ENCODE results near the gene NIPSNAP3A.

DNA sequence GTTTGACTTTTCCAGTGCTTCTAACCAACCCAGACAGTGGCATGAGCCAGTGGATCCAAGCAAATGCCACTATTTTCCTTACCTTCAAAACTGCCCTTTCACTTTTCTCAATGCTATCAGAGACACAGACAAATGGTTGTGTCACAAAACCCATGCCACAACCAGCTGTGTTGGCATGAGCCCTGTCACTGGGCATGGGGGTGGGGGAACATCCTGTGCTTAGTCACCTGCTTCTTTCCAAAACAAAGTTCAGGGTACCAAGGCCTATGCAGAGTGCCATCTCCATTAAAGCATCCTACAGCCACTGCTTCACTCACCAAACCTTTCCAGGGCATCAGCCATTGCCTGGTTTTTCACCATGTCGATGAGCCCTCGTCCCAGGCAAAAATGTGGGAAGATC is 46.6 kb downstream of the NIPSNAP3A start:
- TF ChIP-seq, protein P1, sequence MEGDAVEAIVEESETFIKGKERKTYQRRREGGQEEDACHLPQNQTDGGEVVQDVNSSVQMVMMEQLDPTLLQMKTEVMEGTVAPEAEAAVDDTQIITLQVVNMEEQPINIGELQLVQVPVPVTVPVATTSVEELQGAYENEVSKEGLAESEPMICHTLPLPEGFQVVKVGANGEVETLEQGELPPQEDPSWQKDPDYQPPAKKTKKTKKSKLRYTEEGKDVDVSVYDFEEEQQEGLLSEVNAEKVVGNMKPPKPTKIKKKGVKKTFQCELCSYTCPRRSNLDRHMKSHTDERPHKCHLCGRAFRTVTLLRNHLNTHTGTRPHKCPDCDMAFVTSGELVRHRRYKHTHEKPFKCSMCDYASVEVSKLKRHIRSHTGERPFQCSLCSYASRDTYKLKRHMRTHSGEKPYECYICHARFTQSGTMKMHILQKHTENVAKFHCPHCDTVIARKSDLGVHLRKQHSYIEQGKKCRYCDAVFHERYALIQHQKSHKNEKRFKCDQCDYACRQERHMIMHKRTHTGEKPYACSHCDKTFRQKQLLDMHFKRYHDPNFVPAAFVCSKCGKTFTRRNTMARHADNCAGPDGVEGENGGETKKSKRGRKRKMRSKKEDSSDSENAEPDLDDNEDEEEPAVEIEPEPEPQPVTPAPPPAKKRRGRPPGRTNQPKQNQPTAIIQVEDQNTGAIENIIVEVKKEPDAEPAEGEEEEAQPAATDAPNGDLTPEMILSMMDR (IDR thresholded peaks at IDR 0.05), result no peak
- TF ChIP-seq POLR2A (IDR thresholded peaks at IDR 0.05), result no peak

All from gastroesophageal sphincter (tissue), 3 donors.